Liver (tissue), 9 donors: ENCODE results near the gene ARMC7. TPM values are rescaled to one million over a fixed set of nuclear protein-coding genes. Genes with fewer than 3 reads are reported as not detected.

Experiments
- DNase-seq: peaks from one replicate; pipeline ENCODE4 v3.0.0-alpha.2; 2017; ENCODE audit warnings: low spot score
- H3K27ac ChIP-seq, 2 donors: one replicate each; pipeline ENCODE4 v1.7.0; 2013; ENCODE audit warnings: inconsistent platforms in 2 of 2, low read length in 2 of 2, control low read depth in 1 of 2, low read depth in 1 of 2, mild to moderate bottlenecking in 1 of 2
- H3K27me3 ChIP-seq, 4 donors: one replicate each; pipeline versions ENCODE4 v1.6.1 to v1.7.0; 2013; ENCODE audit warnings: low read length in 3 of 4, inconsistent platforms in 1 of 4, mild to moderate bottlenecking in 1 of 4, moderate library complexity in 1 of 4; ENCODE audit not compliant: control insufficient read depth in 4 of 4, insufficient read depth in 4 of 4
- H3K36me3 ChIP-seq, 4 donors: one replicate each; pipeline versions ENCODE4 v1.6.1 to v1.7.0; 2013; ENCODE audit warnings: low read length in 3 of 4, mild to moderate bottlenecking in 3 of 4, low read depth in 1 of 4, moderate library complexity in 1 of 4; ENCODE audit not compliant: control insufficient read depth in 4 of 4, insufficient read depth in 3 of 4
- H3K4me1 ChIP-seq, 4 donors: one replicate each; pipeline versions ENCODE4 v1.6.1 to v1.7.0; 2013; ENCODE audit warnings: low read length in 3 of 4, mild to moderate bottlenecking in 3 of 4, moderate library complexity in 1 of 4; ENCODE audit not compliant: control insufficient read depth in 4 of 4, insufficient read depth in 4 of 4
- H3K4me3 ChIP-seq, 3 donors: one replicate each; pipeline versions ENCODE4 v1.6.1 to v1.7.0; 2013; ENCODE audit warnings: low read length in 3 of 3, control low read depth in 1 of 3, low read depth in 1 of 3, mild to moderate bottlenecking in 1 of 3
- H3K9ac ChIP-seq, 2 donors: one replicate each; pipeline ENCODE4 v1.7.0; 2013; ENCODE audit warnings: low read length in 2 of 2, mild to moderate bottlenecking in 2 of 2, moderate library complexity in 2 of 2, control low read depth in 1 of 2, low read depth in 1 of 2
- H3K9me3 ChIP-seq, 4 donors: one replicate each; pipeline versions ENCODE4 v1.6.1 to v1.7.0; 2013; ENCODE audit warnings: low read length in 3 of 4; ENCODE audit not compliant: control insufficient read depth in 4 of 4
- CTCF ChIP-seq: fragments of 150-350 bp; IDR thresholded peaks from 2 replicates; pipeline ENCODE4 v1.5.1; 2017; ENCODE audit warnings: improper control_type of control experiment, low read depth, low read length; ENCODE audit not compliant: missing input control
- EGR1 ChIP-seq, 2 donors: IDR thresholded peaks; 2 replicates each; pipeline ENCODE4 v1.6.1; 2016 to 2018; ENCODE audit warnings: antibody characterized with exemption in 2 of 2, low read depth in 2 of 2
- FOXA1 ChIP-seq: IDR thresholded peaks from 2 replicates; pipeline ENCODE4 v1.6.1; 2016; ENCODE audit warnings: antibody characterized with exemption
- HNF4A ChIP-seq, 2 donors: conservative IDR thresholded peaks; 2 replicates each; pipeline ENCODE4 v1.6.1; 2016; ENCODE audit warnings: antibody characterized with exemption in 2 of 2, mild to moderate bottlenecking in 2 of 2
- JUND ChIP-seq, 2 donors: IDR thresholded peaks; 2 replicates each; pipeline ENCODE4 v1.6.1; 2016; ENCODE audit warnings: antibody characterized with exemption in 2 of 2
- MAX ChIP-seq: IDR thresholded peaks from 2 replicates; pipeline ENCODE4 v1.6.1; 2016; ENCODE audit warnings: antibody characterized with exemption
- NR2F2 ChIP-seq: IDR thresholded peaks from 2 replicates; pipeline ENCODE4 v1.6.1; 2016; ENCODE audit warnings: antibody characterized with exemption
- RAD21 ChIP-seq, 2 donors: IDR thresholded peaks; 2 replicates each; pipeline ENCODE4 v1.6.1; 2016; ENCODE audit warnings: antibody characterized with exemption in 2 of 2, mild to moderate bottlenecking in 2 of 2
- REST ChIP-seq: IDR thresholded peaks from 2 replicates; pipeline ENCODE4 v1.6.1; 2016; ENCODE audit warnings: antibody characterized with exemption, mild to moderate bottlenecking
- ZBTB33 ChIP-seq: IDR thresholded peaks from 2 replicates; pipeline ENCODE4 v1.6.1; 2016; ENCODE audit warnings: antibody characterized with exemption
- WGBS: extraction: QIAGEN DNeasy Blood & Tissue Kit; methylation state at CpG from one replicate; pipeline ENCODE4 v1.1.7; 2013; 5-methylcytosine and 5-hydroxymethylcytosine counted together
- polyA plus RNA-seq, 2 donors: library from polyadenylated mRNA; stranded (reverse) in 1 of 2; unstranded in 1 of 2; fragments of 200-250 nt in 1 of 2; fragments of >200 nt in 1 of 2; fragmentation: Nextera tagmentation in 1 of 2; extraction: Ambion mirVana in 1 of 2; gene quantifications; one replicate each; pipeline versions ENCODE4 v1.2.1 to v1.2.3, GENCODE V29; 2013 to 2015
- total RNA-seq, 2 donors: library from RNA; depleted of rRNA; stranded (reverse); fragments of >200 nt; gene quantifications; one replicate each; pipeline ENCODE4 v1.2.3, GENCODE V29; 2014
- donor health status: healthy.
- donor health status: healthy.
- donor health status: healthy.
- donor health status: healthy.
- donor health status: healthy.

The ARMC7 gene
- total and polyA plus RNA-seq, 4 donors, result 1.7 to 6.6 (median 3.7) TPM

GRCh38 chr17:75073618-75074047 lies 36.1 kb upstream of the ARMC7 start:
- H3K4me3 ChIP-seq, result no peak overlapping the region
- no peaks in the 10 kb centered on the region for H3K36me3 ChIP-seq
- H3K9me3 ChIP-seq, result no peaks in the 10 kb centered on the region
- no peak overlapping the region for H3K9ac ChIP-seq
- H3K4me1 ChIP-seq, result peaks cover 3 to 36% (median 30%) of the 10 kb centered on the region in 4 donors
- 61% methylated on average over 5 of the region's 5 CpGs for WGBS
- TF ChIP-seq FOXA1 (no peak), JUND (IDR thresholded peaks at IDR 0.05) (no peak), EGR1 (IDR thresholded peaks at IDR 0.05; ENCODE audit: low read depth in 2 of 2) (no peak), ZBTB33 (no peak), MAX (no peak), CTCF (no peak)
- no peak overlapping the region for H3K27ac ChIP-seq
- DNase-seq, result no peak
- no peaks in the 10 kb centered on the region for H3K27me3 ChIP-seq

- Histone ChIP-seq H3K27ac (no peak overlapping the region), H3K9ac (no peak overlapping the region), H3K9me3 (no peaks in the 10 kb centered on the region), H3K36me3 (no peaks in the 10 kb centered on the region), H3K4me1 (peaks cover 3 to 44% (median 39%) of the 10 kb centered on the region in 4 donors), H3K27me3 (no peaks in the 10 kb centered on the region), H3K4me3 (no peak overlapping the region)
- no peak for DNase-seq
- WGBS, result 86% methylated on average over 14 of the region's 14 CpGs
- no peak for TF ChIP-seq JUND (IDR thresholded peaks at IDR 0.05)
- TF ChIP-seq HNF4A (conservative IDR thresholded peaks at IDR 0.05), result no peak
- no peak for TF ChIP-seq NR2F2
- TF ChIP-seq REST, result no peak
- no peak for TF ChIP-seq RAD21 (IDR thresholded peaks at IDR 0.05)
- no peak for TF ChIP-seq ZBTB33
These were observed 35.2 kb upstream of the ARMC7 start for GRCh38 chr17:75074532-75074931.
